ENCODE results near the gene NDUFV1. TPM values are rescaled to one million over a fixed set of nuclear protein-coding genes. Genes with fewer than 3 reads are reported as not detected.
"Not testable (repeated sequence)": the region's sequence is repeated elsewhere in the genome, so short reads cannot be mapped to it uniquely, and the experiment has no call there.

Gene NDUFV1
- total and polyA plus RNA-seq, 9 donors, result 126 to 173 (median 149) TPM

GRCh38 chr11:67615728-67616430 lies 9.1 kb downstream of the NDUFV1 start:
- H3K4me3 ChIP-seq (ENCODE audit: low read length), result no peak overlapping the region
- H3K9me3 ChIP-seq (replicated peaks; ENCODE audit: control insufficient read depth, low read depth, low read length), result no peaks in the 10 kb centered on the region
- H3K27me3 ChIP-seq (ENCODE audit: control insufficient read depth, insufficient read depth, low read length), result peaks cover 20% of the 10 kb centered on the region
- H3K36me3 ChIP-seq (ENCODE audit: control insufficient read depth, insufficient read depth, low read length), result peaks cover 24% of the 10 kb centered on the region
- WGBS (ENCODE audit: insufficient coverage), result 23% methylated on average over 16 of the region's 34 CpGs
- DNase-seq, result peak; percentile 5
- H3K27ac ChIP-seq (ENCODE audit: low read length), result no peak overlapping the region
- H3K4me1 ChIP-seq (ENCODE audit: control insufficient read depth, insufficient read depth, low read length), result peaks cover 17% of the 10 kb centered on the region

GRCh38 chr11:67616431-67617242 lies 9.9 kb downstream of the NDUFV1 start:
- H3K9me3 ChIP-seq (replicated peaks; ENCODE audit: control insufficient read depth, low read depth, low read length), result no peaks in the 10 kb centered on the region
- H3K4me1 ChIP-seq (ENCODE audit: control insufficient read depth, insufficient read depth, low read length), result peaks cover 17% of the 10 kb centered on the region
- H3K4me3 ChIP-seq (ENCODE audit: low read length), result no peak overlapping the region
- WGBS (ENCODE audit: insufficient coverage), result 19% methylated on average over 8 of the region's 11 CpGs
- H3K27me3 ChIP-seq (ENCODE audit: control insufficient read depth, insufficient read depth, low read length), result peaks cover 20% of the 10 kb centered on the region
- H3K27ac ChIP-seq (ENCODE audit: low read length), result no peak overlapping the region
- DNase-seq, result no peak
- peaks cover 16% of the 10 kb centered on the region for H3K36me3 ChIP-seq (ENCODE audit: control insufficient read depth, insufficient read depth, low read length)

GRCh38 chr11:67617243-67617953 lies 10.7 kb downstream of the NDUFV1 start:
- 80% methylated on average over 3 of the region's 7 CpGs for WGBS (ENCODE audit: insufficient coverage)
- Histone ChIP-seq H3K36me3 (ENCODE audit: control insufficient read depth, insufficient read depth, low read length) (peaks cover 10% of the 10 kb centered on the region), H3K4me3 (ENCODE audit: low read length) (no peak overlapping the region), H3K9me3 (replicated peaks; ENCODE audit: control insufficient read depth, low read depth, low read length) (no peaks in the 10 kb centered on the region), H3K4me1 (ENCODE audit: control insufficient read depth, insufficient read depth, low read length) (peaks cover 17% of the 10 kb centered on the region), H3K27me3 (ENCODE audit: control insufficient read depth, insufficient read depth, low read length) (peaks cover 20% of the 10 kb centered on the region), H3K27ac (ENCODE audit: low read length) (no peak overlapping the region)
- DNase-seq, result no peak

- not testable (repeated sequence) for H3K9me3 ChIP-seq (replicated peaks; ENCODE audit: control insufficient read depth, low read depth, low read length); DNase-seq; H3K4me3 ChIP-seq (ENCODE audit: low read length); H3K27ac ChIP-seq (ENCODE audit: low read length); H3K36me3 ChIP-seq (ENCODE audit: control insufficient read depth, insufficient read depth, low read length)
- 86% methylated on average over 16 of the region's 40 CpGs for WGBS (ENCODE audit: insufficient coverage)
- peaks cover 20% of the 10 kb centered on the region for H3K27me3 ChIP-seq (ENCODE audit: control insufficient read depth, insufficient read depth, low read length)
- H3K4me1 ChIP-seq (ENCODE audit: control insufficient read depth, insufficient read depth, low read length), result peaks cover 11% of the 10 kb centered on the region
Observed at GRCh38 chr11:67618901-67619659, 12.3 kb downstream of the NDUFV1 start.

GRCh38 chr11:67619683-67620618 lies 13.2 kb downstream of the NDUFV1 start:
- not testable (repeated sequence) for H3K9me3 ChIP-seq (replicated peaks; ENCODE audit: control insufficient read depth, low read depth, low read length); DNase-seq; H3K36me3 ChIP-seq (ENCODE audit: control insufficient read depth, insufficient read depth, low read length); H3K4me1 ChIP-seq (ENCODE audit: control insufficient read depth, insufficient read depth, low read length); H3K4me3 ChIP-seq (ENCODE audit: low read length); H3K27ac ChIP-seq (ENCODE audit: low read length)
- H3K27me3 ChIP-seq (ENCODE audit: control insufficient read depth, insufficient read depth, low read length), result peaks cover 20% of the 10 kb centered on the region
- 87% methylated on average over 24 of the region's 33 CpGs for WGBS (ENCODE audit: insufficient coverage)

GRCh38 chr11:67620621-67621020 lies 13.9 kb downstream of the NDUFV1 start:
- WGBS (ENCODE audit: insufficient coverage), result 86% methylated on average over 9 of the region's 13 CpGs
- not testable (repeated sequence) for H3K27ac ChIP-seq (ENCODE audit: low read length); H3K9me3 ChIP-seq (replicated peaks; ENCODE audit: control insufficient read depth, low read depth, low read length); H3K4me1 ChIP-seq (ENCODE audit: control insufficient read depth, insufficient read depth, low read length); H3K4me3 ChIP-seq (ENCODE audit: low read length); DNase-seq; H3K36me3 ChIP-seq (ENCODE audit: control insufficient read depth, insufficient read depth, low read length)
- peaks cover 14% of the 10 kb centered on the region for H3K27me3 ChIP-seq (ENCODE audit: control insufficient read depth, insufficient read depth, low read length)

- not testable (repeated sequence) for H3K4me3 ChIP-seq (ENCODE audit: low read length); H3K4me1 ChIP-seq (ENCODE audit: control insufficient read depth, insufficient read depth, low read length); H3K27ac ChIP-seq (ENCODE audit: low read length); H3K36me3 ChIP-seq (ENCODE audit: control insufficient read depth, insufficient read depth, low read length); DNase-seq; H3K9me3 ChIP-seq (replicated peaks; ENCODE audit: control insufficient read depth, low read depth, low read length); H3K27me3 ChIP-seq (ENCODE audit: control insufficient read depth, insufficient read depth, low read length)
- WGBS (ENCODE audit: insufficient coverage), result no CpG with 5 or more reads among the region's 3 CpGs
Observed at GRCh38 chr11:67621928-67622327, 15.2 kb downstream of the NDUFV1 start.

GRCh38 chr11:67622905-67623304 lies 16.2 kb downstream of the NDUFV1 start:
- H3K27me3 ChIP-seq (ENCODE audit: control insufficient read depth, insufficient read depth, low read length); H3K4me3 ChIP-seq (ENCODE audit: low read length); H3K9me3 ChIP-seq (replicated peaks; ENCODE audit: control insufficient read depth, low read depth, low read length); DNase-seq; H3K36me3 ChIP-seq (ENCODE audit: control insufficient read depth, insufficient read depth, low read length); H3K27ac ChIP-seq (ENCODE audit: low read length); H3K4me1 ChIP-seq (ENCODE audit: control insufficient read depth, insufficient read depth, low read length): not testable (repeated sequence)
- 72% methylated on average over 4 of the region's 7 CpGs for WGBS (ENCODE audit: insufficient coverage)

- WGBS (ENCODE audit: insufficient coverage), result 80% methylated on average over 1 of the region's 1 CpG
- not testable (repeated sequence) for H3K27me3 ChIP-seq (ENCODE audit: control insufficient read depth, insufficient read depth, low read length); H3K36me3 ChIP-seq (ENCODE audit: control insufficient read depth, insufficient read depth, low read length); DNase-seq; H3K4me3 ChIP-seq (ENCODE audit: low read length); H3K27ac ChIP-seq (ENCODE audit: low read length); H3K4me1 ChIP-seq (ENCODE audit: control insufficient read depth, insufficient read depth, low read length); H3K9me3 ChIP-seq (replicated peaks; ENCODE audit: control insufficient read depth, low read depth, low read length)
Observed at GRCh38 chr11:67623795-67624194, 17.1 kb downstream of the NDUFV1 start.

Data from muscle of leg (tissue), 11 donors.